Measurements from ENCODE around the gene SAA1. TPM values are rescaled to one million over a fixed set of nuclear protein-coding genes. Genes with fewer than 3 reads are reported as not detected.
"Not testable (repeated sequence)": the region's sequence is repeated elsewhere in the genome, so short reads cannot be mapped to it uniquely, and the experiment has no call there.

The SAA1 gene
- total RNA-seq, 2 donors from 2014 or later, result 64.1 TPM; not detected in 1

- Histone ChIP-seq H3K9me3 (no peaks in the 10 kb centered on the region), H3K27ac (no peak overlapping the region), H3K27me3 (replicated peaks; ENCODE audit: insufficient read depth) (no peaks in the 10 kb centered on the region), H3K4me3 (no peak overlapping the region), H3K36me3 (no peaks in the 10 kb centered on the region), H3K4me1 (replicated peaks) (no peaks in the 10 kb centered on the region)
- no peak for TF ChIP-seq POLR2A (IDR thresholded peaks at IDR 0.05)
- DNase-seq (ENCODE audit: low spot score), result no peak
- intact Hi-C loops (cut with DNase I), result no loop called here
- 74% methylated on average over 4 of the region's 4 CpGs for WGBS
These were observed 2.0 kb upstream of the SAA1 start for GRCh38 chr11:18264035-18264434.

GRCh38 chr11:18264677-18265555 lies 1.1 kb upstream of the SAA1 start:
- Histone ChIP-seq H3K4me3 (no peak overlapping the region), H3K4me1 (replicated peaks) (no peaks in the 10 kb centered on the region), H3K27me3 (replicated peaks; ENCODE audit: insufficient read depth) (no peaks in the 10 kb centered on the region), H3K9me3 (no peaks in the 10 kb centered on the region), H3K27ac (no peak overlapping the region), H3K36me3 (no peaks in the 10 kb centered on the region)
- TF ChIP-seq POLR2A (IDR thresholded peaks at IDR 0.05) (no peak), CTCF (IDR thresholded peaks at IDR 0.05) (no peak), POLR2AphosphoS5 (IDR thresholded peaks at IDR 0.05) (no peak)
- DNase-seq (ENCODE audit: low spot score), result no peak
- WGBS, result 81% methylated on average over 1 of the region's 1 CpG
- intact Hi-C loops (cut with DNase I), result no loop called here

- H3K27ac ChIP-seq; DNase-seq (ENCODE audit: low spot score); intact Hi-C loops (cut with DNase I); H3K4me1 ChIP-seq (replicated peaks); H3K4me3 ChIP-seq; H3K9me3 ChIP-seq; H3K36me3 ChIP-seq; H3K27me3 ChIP-seq (replicated peaks; ENCODE audit: insufficient read depth): not testable (repeated sequence)
- WGBS, result 72% methylated on average over 4 of the region's 10 CpGs
These were observed 1.5 kb downstream of the SAA1 start for GRCh38 chr11:18267335-18268133.

GRCh38 chr11:18269252-18269651 lies 3.2 kb downstream of the SAA1 start:
- H3K9me3 ChIP-seq; H3K4me3 ChIP-seq; DNase-seq (ENCODE audit: low spot score); H3K27ac ChIP-seq; H3K4me1 ChIP-seq (replicated peaks); H3K36me3 ChIP-seq; intact Hi-C loops (cut with DNase I); H3K27me3 ChIP-seq (replicated peaks; ENCODE audit: insufficient read depth): not testable (repeated sequence)
- WGBS, result 36% methylated on average over 3 of the region's 5 CpGs

GRCh38 chr11:18270102-18270501 lies 4.0 kb downstream of the SAA1 start:
- Histone ChIP-seq H3K27ac (no peak overlapping the region), H3K9me3 (no peaks in the 10 kb centered on the region), H3K36me3 (no peaks in the 10 kb centered on the region), H3K4me3 (no peak overlapping the region), H3K27me3 (replicated peaks; ENCODE audit: insufficient read depth) (no peaks in the 10 kb centered on the region), H3K4me1 (replicated peaks) (no peaks in the 10 kb centered on the region)
- WGBS, result 59% methylated on average over 4 of the region's 4 CpGs
- TF ChIP-seq CTCF (IDR thresholded peaks at IDR 0.05) (no peak), POLR2A (IDR thresholded peaks at IDR 0.05) (no peak)
- intact Hi-C loops (cut with DNase I), result no loop called here
- DNase-seq (ENCODE audit: low spot score), result no peak

- intact Hi-C loops (cut with DNase I), result no loop called here
- no peak for TF ChIP-seq POLR2A (IDR thresholded peaks at IDR 0.05)
- TF ChIP-seq CTCF (IDR thresholded peaks at IDR 0.05), result no peak
- no peak for TF ChIP-seq POLR2AphosphoS5 (IDR thresholded peaks at IDR 0.05)
- Histone ChIP-seq H3K27me3 (replicated peaks; ENCODE audit: insufficient read depth) (no peaks in the 10 kb centered on the region), H3K4me3 (no peak overlapping the region), H3K27ac (no peak overlapping the region), H3K4me1 (replicated peaks) (no peaks in the 10 kb centered on the region), H3K36me3 (no peaks in the 10 kb centered on the region), H3K9me3 (no peaks in the 10 kb centered on the region)
- DNase-seq (ENCODE audit: low spot score), result no peak
- WGBS, result 58% methylated on average over 4 of the region's 4 CpGs
These were observed 5.1 kb downstream of the SAA1 start for GRCh38 chr11:18271206-18271605.

Data from prostate gland (tissue), 2 donors.